NCI-H1417 treated with DMSO at 0.1 percent for 48 hours (cell line): ENCODE results near the gene LIN7C.
A peak's percentile ranks its signal among the peaks of the same experiment; 100 is the strongest.
"Not testable (repeated sequence)": the region's sequence is repeated elsewhere in the genome, so short reads cannot be mapped to it uniquely, and the experiment has no call there.

Source experiments
- DNase-seq: peaks from one replicate; lab custom pipeline; 2025; lab: John Stamatoyannopoulos, UW

LIN7C gene

DNA sequence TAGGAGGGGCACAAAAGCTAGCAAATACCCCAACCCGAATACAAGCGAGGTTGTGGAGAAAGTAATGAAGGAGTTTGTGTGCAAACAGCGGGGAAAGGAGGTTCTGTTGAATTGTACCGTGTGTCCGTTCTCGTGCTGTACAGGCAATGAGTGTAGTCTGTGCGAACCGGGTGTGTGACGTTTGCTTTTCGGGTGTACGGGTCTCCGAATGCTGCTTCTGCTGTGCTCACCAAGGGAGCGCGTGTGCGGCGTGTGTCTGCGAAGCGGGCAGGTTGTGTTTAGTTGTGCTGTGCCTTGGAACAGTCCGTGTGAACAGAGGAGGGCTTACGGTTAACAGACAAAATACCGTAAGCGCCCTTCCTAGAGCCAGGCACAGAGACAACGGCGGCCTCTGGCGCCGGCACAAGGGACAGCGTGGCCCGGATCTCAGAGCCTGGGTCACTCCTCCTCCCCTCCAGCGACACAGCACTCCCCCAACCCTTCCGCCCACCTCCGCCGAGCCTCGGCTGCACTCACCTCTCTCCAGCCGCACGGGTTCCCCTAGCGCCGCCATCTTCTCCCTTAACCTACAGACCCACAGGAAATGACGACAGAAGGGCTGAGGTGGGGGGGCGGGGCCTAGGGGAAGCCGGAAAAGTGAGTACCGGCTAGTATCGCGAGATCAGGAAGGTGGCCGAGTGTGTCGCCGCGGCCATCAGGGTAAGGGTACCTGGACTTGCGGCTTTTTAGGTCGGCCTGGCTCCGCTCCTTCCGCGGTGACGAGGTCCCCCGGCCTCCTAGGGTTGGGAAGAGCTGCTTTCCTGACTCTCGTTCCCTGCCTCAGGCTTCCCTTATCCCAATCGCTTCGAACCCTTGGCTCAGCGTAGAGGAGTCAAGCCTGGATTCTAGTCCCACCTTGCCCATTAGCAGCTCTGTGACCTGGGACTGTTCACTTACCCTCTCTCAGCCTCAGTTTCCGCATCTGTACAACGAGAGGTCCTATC lies at the start of gene LIN7C:
Gene LIN7C (minus strand): TSS at position 570 of the 983 bp plus-strand sequence. CDS start 17 bp downstream, at position 553.
- peak; percentile 77 for DNase-seq

- no peak for DNase-seq
Measured at GRCh38 chr11:27555264-27555663, 48.7 kb upstream of the LIN7C start.

- no peak for DNase-seq
Measured at GRCh38 chr11:27553186-27553585, 46.6 kb upstream of the LIN7C start.

DNA sequence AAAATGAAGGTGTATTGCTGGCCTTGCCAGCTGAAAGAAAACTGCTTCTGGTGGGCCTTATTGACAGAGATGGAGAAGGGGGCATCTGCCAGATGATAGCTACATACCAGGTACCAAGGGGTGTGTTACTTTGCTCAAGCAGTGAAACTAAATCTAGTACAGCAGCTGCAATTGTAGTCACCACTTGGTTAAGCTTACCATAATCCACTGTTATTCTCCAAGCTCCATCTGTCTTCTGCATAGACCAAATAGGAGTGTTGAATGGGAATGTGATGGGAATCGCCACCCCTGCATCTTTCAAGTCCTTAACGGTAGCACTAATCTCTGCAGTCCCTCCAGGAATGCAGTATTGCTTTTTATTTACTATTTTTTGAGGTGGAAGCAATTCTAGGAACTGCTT lies 45.8 kb upstream of the LIN7C start:
- DNase-seq = no peak

DNA sequence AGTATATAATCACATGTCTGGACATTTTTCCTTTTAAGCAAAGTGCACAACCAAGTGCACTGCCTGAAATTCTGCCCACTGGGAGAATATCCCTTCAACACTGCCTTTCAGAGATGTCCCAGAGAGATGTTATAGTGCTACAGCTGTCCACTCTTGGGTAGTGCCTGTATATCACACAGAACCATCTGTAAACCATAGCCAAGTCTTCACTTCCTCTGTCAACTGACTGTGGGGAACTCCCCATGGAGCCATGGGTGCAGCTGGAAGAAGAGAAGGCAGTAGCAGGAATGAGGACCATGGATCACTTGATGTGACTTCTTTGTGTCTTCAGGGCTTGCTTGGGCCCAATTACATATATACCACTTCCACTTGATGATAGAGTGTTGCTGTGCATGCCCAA lies 44.6 kb upstream of the LIN7C start:
- DNase-seq = no peak

DNA sequence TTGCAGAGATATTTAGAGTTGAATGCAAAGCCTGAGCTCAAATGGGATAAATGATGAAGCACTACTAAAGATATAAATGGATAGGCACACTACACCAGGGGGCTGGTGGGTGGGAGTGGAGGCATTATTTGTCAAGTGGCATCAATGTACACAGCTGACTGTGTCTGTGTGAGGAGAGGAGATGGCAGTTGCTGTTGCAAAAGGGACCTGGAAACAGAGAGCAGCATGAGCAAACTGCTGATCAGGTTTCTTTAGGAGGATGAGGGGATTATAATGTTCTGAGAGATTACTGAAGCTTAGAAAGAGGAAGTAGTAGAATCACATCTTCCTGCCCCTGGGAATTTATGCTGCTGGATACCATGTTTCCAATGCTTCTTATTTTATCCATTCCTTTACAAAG lies 39.4 kb upstream of the LIN7C start:
- DNase-seq = no peak

GRCh38 chr11:27545035-27545434 lies 38.5 kb upstream of the LIN7C start:
- DNase-seq = no peak

- DNase-seq = no peak
Measured at GRCh38 chr11:27541790-27542189, 35.2 kb upstream of the LIN7C start.

- DNase-seq = no peak
Measured at GRCh38 chr11:27540051-27540450, 33.5 kb upstream of the LIN7C start.

GRCh38 chr11:27535103-27535502 lies 28.5 kb upstream of the LIN7C start:
- no peak for DNase-seq

GRCh38 chr11:27532652-27533325 lies 26.2 kb upstream of the LIN7C start:
- no peak for DNase-seq

GRCh38 chr11:27528712-27529111 lies 22.1 kb upstream of the LIN7C start:
- no peak for DNase-seq

- no peak for DNase-seq
Measured at GRCh38 chr11:27526535-27526934, 20.0 kb upstream of the LIN7C start.

GRCh38 chr11:27525824-27526516 lies 19.4 kb upstream of the LIN7C start:
- no peak for DNase-seq

DNA sequence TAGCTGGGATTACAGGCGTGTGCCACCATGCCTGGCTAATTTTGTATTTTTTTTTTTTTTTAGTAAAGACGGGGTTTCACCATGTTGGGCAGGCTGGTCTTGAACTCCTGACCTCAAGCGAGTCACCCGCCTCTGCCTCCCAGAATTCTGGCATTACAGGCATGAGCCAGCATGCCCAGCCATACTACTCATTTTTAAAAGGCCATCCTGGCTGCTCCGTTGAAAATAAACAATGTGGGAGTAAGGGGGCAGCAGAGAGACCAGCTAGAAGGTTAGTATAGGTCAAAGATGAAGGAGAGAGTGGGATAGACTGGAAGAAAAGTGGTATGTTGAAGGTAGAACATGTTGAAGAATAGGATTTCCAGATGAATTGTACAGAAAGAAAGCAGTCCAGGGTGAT lies 17.6 kb upstream of the LIN7C start:
- no peak for DNase-seq

- DNase-seq = no peak
Measured at GRCh38 chr11:27520226-27520625, 13.7 kb upstream of the LIN7C start.

- no peak for DNase-seq
Measured at GRCh38 chr11:27518518-27518917, 11.9 kb upstream of the LIN7C start.

GRCh38 chr11:27517490-27517889 lies 10.9 kb upstream of the LIN7C start:
- not testable (repeated sequence) for DNase-seq

DNA sequence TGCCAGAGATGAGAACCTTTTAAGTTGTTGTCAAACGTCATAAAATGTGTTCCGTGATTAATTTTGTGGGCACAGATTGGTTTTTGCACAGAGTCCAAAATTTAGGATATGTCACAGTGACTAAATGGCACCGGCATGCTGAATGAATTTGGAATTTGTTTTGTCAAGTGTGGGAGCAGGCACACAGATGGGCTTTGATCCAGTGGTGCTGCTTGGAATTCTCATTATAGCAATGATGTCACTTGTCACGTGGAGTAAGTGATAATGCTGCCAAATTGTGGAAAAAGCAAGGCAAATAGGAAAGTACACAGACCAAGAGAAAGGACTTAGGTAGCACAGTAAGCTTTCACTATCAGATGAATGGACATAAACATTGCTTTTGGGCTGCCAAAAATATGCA lies 8.0 kb upstream of the LIN7C start:
- DNase-seq = no peak

- no peak for DNase-seq
Measured at GRCh38 chr11:27514076-27514475, 7.5 kb upstream of the LIN7C start.

DNA sequence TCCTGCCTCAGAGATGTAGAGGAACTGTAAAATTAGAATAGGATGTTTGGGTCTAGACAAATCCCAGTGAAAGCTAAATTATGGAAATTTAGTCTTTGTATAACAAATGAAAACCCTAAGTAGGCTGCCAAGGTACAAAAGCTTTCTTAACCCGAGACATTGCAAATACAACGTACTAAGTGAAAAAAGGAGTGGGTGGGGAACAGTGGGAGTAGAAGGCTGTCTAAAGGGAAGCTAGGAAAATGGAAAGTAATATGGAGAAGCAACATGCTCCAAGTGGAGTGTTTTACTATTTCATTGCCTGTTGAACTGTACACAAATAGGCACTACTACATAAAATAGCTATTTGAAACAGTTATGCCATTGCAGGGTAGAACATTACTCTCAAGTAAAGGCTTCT lies 6.8 kb upstream of the LIN7C start:
- no peak for DNase-seq

- no peak for DNase-seq
Measured at GRCh38 chr11:27512238-27512637, 5.7 kb upstream of the LIN7C start.

GRCh38 chr11:27509908-27510307 lies 3.3 kb upstream of the LIN7C start:
- DNase-seq = no peak
